SK-N-DZ (cell line): ENCODE results near the gene ODAM. TPM values are rescaled to one million over a fixed set of nuclear protein-coding genes. Genes with fewer than 3 reads are reported as not detected.
"Not testable (repeated sequence)": the region's sequence is repeated elsewhere in the genome, so short reads cannot be mapped to it uniquely, and the experiment has no call there.

ENCODE experiments used
- DNase-seq: peaks from one replicate; pipeline ENCODE4 v3.0.0-alpha.2; 2015; ENCODE audit warnings: low spot score
- polyA plus RNA-seq, 2 experiments: library from polyadenylated mRNA; depleted of rRNA; stranded (reverse); fragments of >200 nt; gene quantifications; 2 replicates each; pipeline ENCODE4 v1.2.3, GENCODE V29; 2014

The ODAM gene
- not detected in 2 replicates for polyA plus RNA-seq (2014; cell fraction: cytosol; rRNA removed)
- not detected in 2 replicates for polyA plus RNA-seq (2014; cell fraction: nucleus; rRNA removed)

GRCh38 chr4:70195425-70195824 is at the start of gene ODAM:
Gene ODAM (plus strand): TSS chr4:70195725. CDS start chr4:70196544, 819 bp downstream.
- no peak for DNase-seq

GRCh38 chr4:70151271-70151670 is 44.3 kb upstream of the ODAM start:
- no peak for DNase-seq

- DNase-seq: no peak
Observed at GRCh38 chr4:70152088-70152487, 43.4 kb upstream of the ODAM start.

- DNase-seq: no peak
Observed at GRCh38 chr4:70153937-70154336, 41.6 kb upstream of the ODAM start, which contains the start of gene PRR27. Gene PRR27 (plus strand): TSS chr4:70154237. CDS start chr4:70154376, 139 bp downstream.

- no peak for DNase-seq
Observed at GRCh38 chr4:70158576-70158975, 36.9 kb upstream of the ODAM start.

- DNase-seq: no peak
Observed at GRCh38 chr4:70177090-70177489, 18.4 kb upstream of the ODAM start.

- DNase-seq: no peak
Observed at GRCh38 chr4:70178075-70178660, 17.4 kb upstream of the ODAM start.

- DNase-seq: no peak
Observed at GRCh38 chr4:70179811-70180210, 15.7 kb upstream of the ODAM start.

GRCh38 chr4:70181864-70182263 is 13.7 kb upstream of the ODAM start:
- DNase-seq: no peak

- no peak for DNase-seq
Observed at GRCh38 chr4:70182517-70183167, 12.9 kb upstream of the ODAM start.

GRCh38 chr4:70183168-70183939 is 12.2 kb upstream of the ODAM start:
- DNase-seq: peak; percentile 5

GRCh38 chr4:70183940-70184246 is 11.6 kb upstream of the ODAM start:
- no peak for DNase-seq

- no peak for DNase-seq
Observed at GRCh38 chr4:70187216-70187615, 8.3 kb upstream of the ODAM start.

- no peak for DNase-seq
Observed at GRCh38 chr4:70190579-70190978, 4.9 kb upstream of the ODAM start.

GRCh38 chr4:70191647-70192046 is 3.9 kb upstream of the ODAM start:
- DNase-seq: no peak

- DNase-seq: no peak
Observed at GRCh38 chr4:70192895-70193294, 2.6 kb upstream of the ODAM start.

- DNase-seq: no peak
Observed at GRCh38 chr4:70196857-70197256, 1.3 kb downstream of the ODAM start.

GRCh38 chr4:70197842-70198241 is 2.3 kb downstream of the ODAM start:
- DNase-seq: no peak

GRCh38 chr4:70203601-70204000 is 8.1 kb downstream of the ODAM start:
- DNase-seq: no peak

- not testable (repeated sequence) for DNase-seq
Observed at GRCh38 chr4:70212752-70213151, 17.2 kb downstream of the ODAM start.

GRCh38 chr4:70216109-70216508 is 20.6 kb downstream of the ODAM start:
- not testable (repeated sequence) for DNase-seq

- DNase-seq: not testable (repeated sequence)
Observed at GRCh38 chr4:70216550-70216949, 21.0 kb downstream of the ODAM start.

- DNase-seq: not testable (repeated sequence)
Observed at GRCh38 chr4:70221389-70221788, 25.9 kb downstream of the ODAM start.
